Astrocyte (in vitro differentiated cells and primary cell): ENCODE results near the gene EXD3. TPM values are rescaled to one million over a fixed set of nuclear protein-coding genes. Genes with fewer than 3 reads are reported as not detected.

Source experiments
- DNase-seq: peaks from one replicate; pipeline ENCODE4 v3.0.0-alpha.2; 2010; ENCODE audit warnings: low read depth
- FAIRE-seq: peaks from 2 replicates; lab custom pipeline; 2011; peaks lifted over from hg19 to GRCh38; lab: Jason Lieb, UNC
- H2AFZ ChIP-seq: 2 replicates; pipeline ENCODE4 v1.6.0; 2012; ENCODE audit warnings: low read depth, low read length, inconsistent platforms
- H3K27ac ChIP-seq: 2 replicates; pipeline ENCODE4 v1.5.1; 2011; ENCODE audit warnings: low read depth, low read length, inconsistent platforms
- H3K27me3 ChIP-seq: 2 replicates; pipeline ENCODE4 v1.6.0; 2011; ENCODE audit warnings: low read length, inconsistent platforms; ENCODE audit not compliant: insufficient read depth
- H3K36me3 ChIP-seq: 2 replicates; pipeline ENCODE4 v1.5.1; 2011; ENCODE audit warnings: low read length, inconsistent platforms; ENCODE audit not compliant: insufficient read depth
- H3K4me1 ChIP-seq: 2 replicates; pipeline ENCODE4 v1.5.1; 2011; ENCODE audit warnings: low read length, inconsistent platforms; ENCODE audit not compliant: insufficient read depth
- H3K4me2 ChIP-seq: 2 replicates; pipeline ENCODE4 v1.6.0; 2012; ENCODE audit warnings: low read length, inconsistent platforms
- H3K4me3 ChIP-seq: 2 replicates; pipeline ENCODE4 v1.5.1; 2011; ENCODE audit warnings: low read depth, mild to moderate bottlenecking, low read length, inconsistent platforms; ENCODE audit not compliant: insufficient read depth
- H3K79me2 ChIP-seq: 2 replicates; pipeline ENCODE4 v1.6.0; 2012; ENCODE audit warnings: mild to moderate bottlenecking, low read length, inconsistent platforms; ENCODE audit not compliant: insufficient read depth
- H3K9ac ChIP-seq: 2 replicates; pipeline ENCODE4 v1.6.0; 2012; ENCODE audit warnings: mild to moderate bottlenecking, low read length, inconsistent platforms
- H3K9me3 ChIP-seq: 2 replicates; pipeline ENCODE4 v1.5.1; 2012; ENCODE audit warnings: low read depth, mild to moderate bottlenecking, low read length, inconsistent platforms; ENCODE audit not compliant: insufficient read depth
- H4K20me1 ChIP-seq: 2 replicates; pipeline ENCODE4 v1.6.0; 2012; ENCODE audit warnings: low read length, inconsistent platforms; ENCODE audit not compliant: insufficient read depth
- H3K27ac Mint-ChIP-seq: one replicate; pipeline ENCODE4 v1.8.0; 2021; ENCODE audit warnings: mild to moderate bottlenecking, mixed read lengths; ENCODE audit not compliant: unreplicated experiment
- H3K27me3 Mint-ChIP-seq: one replicate; pipeline ENCODE4 v1.8.0; 2021; ENCODE audit warnings: low read depth, mixed read lengths; ENCODE audit not compliant: unreplicated experiment
- H3K36me3 Mint-ChIP-seq: one replicate; pipeline ENCODE4 v1.8.0; 2021; ENCODE audit warnings: low read depth, mixed read lengths; ENCODE audit not compliant: unreplicated experiment
- H3K4me1 Mint-ChIP-seq: one replicate; pipeline ENCODE4 v1.8.0; 2021; ENCODE audit warnings: low read depth, mixed read lengths; ENCODE audit not compliant: unreplicated experiment
- H3K4me3 Mint-ChIP-seq: one replicate; pipeline ENCODE4 v1.8.0; 2021; ENCODE audit warnings: mild to moderate bottlenecking, moderate library complexity, mixed read lengths; ENCODE audit not compliant: unreplicated experiment
- H3K9me3 Mint-ChIP-seq: one replicate; pipeline ENCODE4 v1.8.0; 2021; ENCODE audit warnings: mild to moderate bottlenecking, mixed read lengths; ENCODE audit not compliant: unreplicated experiment
- EZH2 ChIP-seq: IDR thresholded peaks from 2 replicates; pipeline ENCODE4 v1.6.1; 2012; ENCODE audit warnings: mild to moderate bottlenecking, low read length, inconsistent platforms; ENCODE audit not compliant: insufficient read depth
- total RNA-seq: library from RNA; stranded (reverse); gene quantifications from 2 replicates; pipeline ENCODE4 v1.2.1, GENCODE V29; 2021
- TF ChIP-seq, protein P1 (sequence below): IDR thresholded peaks from 2 replicates; pipeline ENCODE4 v1.5.1; 2011; ENCODE audit warnings: low read depth, mild to moderate bottlenecking, inconsistent platforms, low read length, moderate library complexity; ENCODE audit not compliant: insufficient read depth

EXD3 gene
- total RNA-seq, 1 donor from 2014 or later = 8.5 TPM

DNA sequence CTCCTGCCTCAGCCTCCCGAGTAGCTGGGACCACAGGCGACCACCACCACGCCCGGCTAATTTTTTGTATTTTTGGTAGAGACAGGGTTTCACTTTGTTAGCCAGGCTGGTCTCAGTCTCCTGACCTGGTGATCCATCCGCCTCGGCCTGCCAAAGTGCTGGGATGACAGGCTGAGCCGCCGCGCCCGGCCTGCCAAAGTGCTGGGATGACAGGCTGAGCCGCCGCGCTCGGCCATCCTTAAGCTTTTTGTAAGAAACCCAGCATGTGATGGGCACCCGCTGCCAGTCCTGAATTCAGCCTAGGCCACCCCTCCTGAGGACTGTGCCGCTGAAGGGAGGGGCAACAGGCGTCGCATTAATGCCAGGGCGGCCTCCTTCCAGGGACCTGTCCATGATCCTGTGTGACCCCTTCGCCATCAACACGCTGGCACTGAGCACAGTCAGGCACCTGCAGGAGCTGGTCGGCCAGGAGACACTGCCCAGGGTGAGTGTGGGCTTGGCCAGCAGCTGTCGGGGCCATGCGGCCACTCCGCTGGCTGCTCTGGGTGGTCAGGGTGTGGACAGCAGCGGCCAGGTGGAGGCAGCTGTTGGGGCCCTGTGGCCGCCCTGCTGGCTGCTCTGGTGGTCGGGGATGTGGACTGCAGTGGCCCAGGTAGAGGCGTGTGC, 157.3 kb downstream of the EXD3 start:
- no peaks in the 10 kb centered on the region for H3K9me3 ChIP-seq
- no peak for TF ChIP-seq EZH2
- TF ChIP-seq, protein P1, sequence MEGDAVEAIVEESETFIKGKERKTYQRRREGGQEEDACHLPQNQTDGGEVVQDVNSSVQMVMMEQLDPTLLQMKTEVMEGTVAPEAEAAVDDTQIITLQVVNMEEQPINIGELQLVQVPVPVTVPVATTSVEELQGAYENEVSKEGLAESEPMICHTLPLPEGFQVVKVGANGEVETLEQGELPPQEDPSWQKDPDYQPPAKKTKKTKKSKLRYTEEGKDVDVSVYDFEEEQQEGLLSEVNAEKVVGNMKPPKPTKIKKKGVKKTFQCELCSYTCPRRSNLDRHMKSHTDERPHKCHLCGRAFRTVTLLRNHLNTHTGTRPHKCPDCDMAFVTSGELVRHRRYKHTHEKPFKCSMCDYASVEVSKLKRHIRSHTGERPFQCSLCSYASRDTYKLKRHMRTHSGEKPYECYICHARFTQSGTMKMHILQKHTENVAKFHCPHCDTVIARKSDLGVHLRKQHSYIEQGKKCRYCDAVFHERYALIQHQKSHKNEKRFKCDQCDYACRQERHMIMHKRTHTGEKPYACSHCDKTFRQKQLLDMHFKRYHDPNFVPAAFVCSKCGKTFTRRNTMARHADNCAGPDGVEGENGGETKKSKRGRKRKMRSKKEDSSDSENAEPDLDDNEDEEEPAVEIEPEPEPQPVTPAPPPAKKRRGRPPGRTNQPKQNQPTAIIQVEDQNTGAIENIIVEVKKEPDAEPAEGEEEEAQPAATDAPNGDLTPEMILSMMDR = no peak
- H4K20me1 ChIP-seq = peaks cover 25% of the 10 kb centered on the region
- peaks cover 6% of the 10 kb centered on the region for H3K4me1 Mint-ChIP-seq
- no peak overlapping the region for H2AFZ ChIP-seq
- no peak overlapping the region for H3K9ac ChIP-seq
- peaks cover 15% of the 10 kb centered on the region for H3K36me3 Mint-ChIP-seq
- H3K9me3 Mint-ChIP-seq = no peaks in the 10 kb centered on the region
- H3K27ac Mint-ChIP-seq = no peak overlapping the region
- DNase-seq = no peak
- H3K27me3 ChIP-seq = no peaks in the 10 kb centered on the region
- no peak overlapping the region for H3K4me3 ChIP-seq
- peaks cover 15% of the 10 kb centered on the region for H3K36me3 ChIP-seq
- H3K4me1 ChIP-seq = peaks cover 4% of the 10 kb centered on the region
- H3K27me3 Mint-ChIP-seq = no peaks in the 10 kb centered on the region
- H3K79me2 ChIP-seq = peaks cover 23% of the 10 kb centered on the region
- no peak for FAIRE-seq
- no peak overlapping the region for H3K4me2 ChIP-seq
- no peak overlapping the region for H3K4me3 Mint-ChIP-seq
- H3K27ac ChIP-seq = no peak overlapping the region

DNA sequence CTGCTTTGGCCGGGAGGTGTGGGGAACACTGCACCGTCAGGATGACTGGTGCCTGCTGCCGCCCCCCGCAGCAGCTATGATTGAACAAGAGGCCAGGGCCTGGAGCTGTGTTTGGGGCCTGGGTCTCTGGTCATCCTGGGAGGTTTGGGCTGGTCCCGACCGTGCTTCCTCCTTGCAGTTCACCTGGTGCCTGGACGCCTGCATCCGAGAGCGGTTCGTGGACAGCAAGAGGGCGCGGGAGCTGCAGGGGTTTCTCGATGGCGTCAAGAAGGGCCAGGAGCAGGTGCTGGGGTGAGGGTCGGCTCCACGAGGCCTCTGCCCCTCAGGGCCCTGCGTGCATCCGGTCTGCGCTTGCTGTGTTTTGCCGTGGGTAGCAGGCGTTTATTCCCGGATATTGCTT, 158.9 kb downstream of the EXD3 start:
- H3K27me3 Mint-ChIP-seq = no peaks in the 10 kb centered on the region
- H3K27ac Mint-ChIP-seq = no peak overlapping the region
- peaks cover 11% of the 10 kb centered on the region for H3K36me3 ChIP-seq
- peaks cover 4% of the 10 kb centered on the region for H3K4me1 ChIP-seq
- no peaks in the 10 kb centered on the region for H3K27me3 ChIP-seq
- TF ChIP-seq, protein P1 = no peak
- no peak for TF ChIP-seq EZH2
- peaks cover 6% of the 10 kb centered on the region for H3K4me1 Mint-ChIP-seq
- no peak overlapping the region for H3K4me3 ChIP-seq
- DNase-seq (no peak), FAIRE-seq (no peak)
- peaks cover 23% of the 10 kb centered on the region for H3K79me2 ChIP-seq
- H3K9me3 Mint-ChIP-seq = no peaks in the 10 kb centered on the region
- H4K20me1 ChIP-seq = peaks cover 23% of the 10 kb centered on the region
- peaks cover 13% of the 10 kb centered on the region for H3K36me3 Mint-ChIP-seq
- no peak overlapping the region for H2AFZ ChIP-seq
- H3K27ac ChIP-seq = no peak overlapping the region
- no peak overlapping the region for H3K4me2 ChIP-seq
- no peak overlapping the region for H3K9ac ChIP-seq
- H3K4me3 Mint-ChIP-seq = no peak overlapping the region
- no peaks in the 10 kb centered on the region for H3K9me3 ChIP-seq

DNA sequence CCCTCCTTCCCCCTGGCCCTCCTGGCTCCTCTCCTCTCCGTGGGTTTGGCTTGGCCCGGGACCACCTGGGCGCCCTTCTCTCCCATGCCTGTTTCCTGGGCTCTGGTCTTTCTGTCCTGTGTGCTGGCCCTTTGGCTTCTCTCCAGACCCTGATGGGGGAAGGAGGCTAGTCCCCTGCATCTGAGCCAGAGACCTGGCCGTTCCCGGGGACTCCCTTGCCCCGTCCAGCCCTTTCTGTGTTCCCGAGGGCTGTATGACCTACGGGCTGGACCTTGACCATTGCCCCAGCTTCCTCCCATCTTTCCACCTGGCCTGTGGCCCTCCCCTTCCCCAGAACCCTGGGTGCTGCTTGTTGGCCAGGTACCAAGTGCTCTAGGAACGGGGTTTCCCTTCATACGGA, 159.5 kb downstream of the EXD3 start:
- H3K79me2 ChIP-seq = peaks cover 21% of the 10 kb centered on the region
- H4K20me1 ChIP-seq = peaks cover 20% of the 10 kb centered on the region
- Mint-ChIP-seq H3K27ac (no peak overlapping the region), H3K36me3 (peaks cover 9% of the 10 kb centered on the region), H3K4me1 (peaks cover 3% of the 10 kb centered on the region), H3K9me3 (no peaks in the 10 kb centered on the region), H3K27me3 (no peaks in the 10 kb centered on the region), H3K4me3 (no peak overlapping the region)
- no peak overlapping the region for H3K4me2 ChIP-seq
- H3K27ac ChIP-seq = no peak overlapping the region
- FAIRE-seq = no peak
- peaks cover 4% of the 10 kb centered on the region for H3K4me1 ChIP-seq
- DNase-seq = no peak
- no peaks in the 10 kb centered on the region for H3K27me3 ChIP-seq
- TF ChIP-seq, protein P1 = no peak
- no peak for TF ChIP-seq EZH2
- no peak overlapping the region for H3K9ac ChIP-seq
- peaks cover 9% of the 10 kb centered on the region for H3K36me3 ChIP-seq
- H3K9me3 ChIP-seq = no peaks in the 10 kb centered on the region
- H3K4me3 ChIP-seq = no peak overlapping the region
- H2AFZ ChIP-seq = no peak overlapping the region
